ENCODE measurements around the gene GPC4.

Gene GPC4

GRCh38 chrX:133258481-133258880 is 156.8 kb downstream of the GPC4 start (continued):
- TF ChIP-seq ZNF558 (tag by site-specific recombination; IDR thresholded peaks at IDR 0.05): no peak
- TF ChIP-seq ZNF664 (tag by site-specific recombination; IDR thresholded peaks at IDR 0.05): no peak

- ChIA-PET CTCF (no interaction called here), POLR2A (no interaction called here)
- Histone ChIP-seq H3K9me3 (ENCODE audit: control insufficient read depth, insufficient read depth, low read depth, low read length) (no peaks in the 10 kb centered on the region; the same call in 1 of the 2 replicates), H3K27ac (ENCODE audit: extremely low read depth, low read depth, low read length) (no peak overlapping the region), H3K4me3 (ENCODE audit: low read depth, low read length) (no peak overlapping the region), H3K36me3 (ENCODE audit: control insufficient read depth in 2 of 2, insufficient read depth in 1 of 2, low read length in 2 of 2) (no peaks in the 10 kb centered on the region), H3K4me1 (ENCODE audit: control insufficient read depth, insufficient read depth, low read length) (no peaks in the 10 kb centered on the region)
- TF ChIP-seq ZNF777 (tag by site-specific recombination; IDR thresholded peaks at IDR 0.05; ENCODE audit: borderline replicate concordance): no peak
- TF ChIP-seq ZNF692 (tag by site-specific recombination; IDR thresholded peaks at IDR 0.05): no peak
- no peak for TF ChIP-seq ZNF366 (tag by site-specific recombination; conservative IDR thresholded peaks at IDR 0.05)
- no peak for TF ChIP-seq ZNF677 (tag by site-specific recombination; IDR thresholded peaks at IDR 0.05)
- no peak for TF ChIP-seq ZNF571 (tag by site-specific recombination; IDR thresholded peaks at IDR 0.05)
- no peak for TF ChIP-seq YY2 (tag by site-specific recombination; IDR thresholded peaks at IDR 0.05)
- no peak for TF ChIP-seq ZNF76 (tag by site-specific recombination; IDR thresholded peaks at IDR 0.05; ENCODE audit: borderline replicate concordance, low read depth)
- no peak for TF ChIP-seq ZNF645 (tag by site-specific recombination; IDR thresholded peaks at IDR 0.05)
- TF ChIP-seq ZNF112 (tag by site-specific recombination; IDR thresholded peaks at IDR 0.05): no peak
- no peak for TF ChIP-seq ZNF629 (tag by site-specific recombination; IDR thresholded peaks at IDR 0.05)
- no peak for TF ChIP-seq MEIS1 (CRISPR knock-in tag; IDR thresholded peaks at IDR 0.05; ENCODE audit: borderline replicate concordance)
- TF ChIP-seq ZNF518A (tag by site-specific recombination; conservative IDR thresholded peaks at IDR 0.05; ENCODE audit: low read depth): no peak
- no peak for TF ChIP-seq ZNF121 (tag by site-specific recombination; IDR thresholded peaks at IDR 0.05)
- TF ChIP-seq ZNF132 (tag by site-specific recombination; IDR thresholded peaks at IDR 0.05; ENCODE audit: borderline replicate concordance): no peak
- no peak for TF ChIP-seq ZNF514 (tag by site-specific recombination; IDR thresholded peaks at IDR 0.05)
- no peak for TF ChIP-seq IKZF3 (tag by site-specific recombination; IDR thresholded peaks at IDR 0.05)
- TF ChIP-seq ZNF324 (tag by site-specific recombination; IDR thresholded peaks at IDR 0.05): no peak
- no peak for TF ChIP-seq ZNF174 (tag by site-specific recombination; IDR thresholded peaks at IDR 0.05)
Measured at GRCh38 chrX:133254666-133255065, 160.6 kb downstream of the GPC4 start.

Measured in HEK293 (cell line).